HCT116 (cell line): ENCODE measurements around the gene SLCO2A1.

Experiments
- CEBPB ChIP-seq: IDR thresholded peaks from 2 replicates; pipeline ENCODE4 v1.6.1; 2012; ENCODE audit warnings: low read depth
- CTCF ChIP-seq, 3 experiments: fragments of 200-600 bp in 1 of 3; sonication (generic) in 1 of 3; IDR thresholded peaks in 2 of 3; conservative IDR thresholded peaks in 1 of 3; 2 replicates each; pipeline ENCODE4 v1.5.1; 2012 to 2017; ENCODE audit warnings: low read depth in 2 of 3, low read length in 2 of 3, antibody characterized with exemption in 1 of 3, borderline replicate concordance in 1 of 3, control low read depth in 1 of 3, mild to moderate bottlenecking in 1 of 3, mixed read lengths in 1 of 3, mixed run types in 1 of 3, moderate library complexity in 1 of 3; ENCODE audit not compliant: insufficient read depth in 1 of 3
- EGR1 ChIP-seq: IDR thresholded peaks from 2 replicates; pipeline ENCODE4 v1.6.1; 2012; ENCODE audit warnings: low read depth
- EZH2 ChIP-seq: fragments of 200-600 bp; sonication (generic); IDR thresholded peaks from 2 replicates; pipeline ENCODE4 v1.6.1; 2017; ENCODE audit warnings: antibody characterized with exemption, mixed run types
- EZH2phosphoT487 ChIP-seq: fragments of 200-600 bp; IDR thresholded peaks from 2 replicates; pipeline ENCODE4 v1.6.1; 2018; ENCODE audit warnings: antibody characterized with exemption, borderline replicate concordance
- JUND ChIP-seq: IDR thresholded peaks from 2 replicates; pipeline ENCODE4 v1.6.1; 2012
- MAX ChIP-seq: IDR thresholded peaks from 2 replicates; pipeline ENCODE4 v1.6.1; 2012
- POLR2A ChIP-seq: IDR thresholded peaks from 2 replicates; pipeline ENCODE4 v1.7.0; 2011; ENCODE audit warnings: borderline replicate concordance; ENCODE audit not compliant: insufficient read depth, insufficient read length; ENCODE audit errors: extremely low read depth
- POLR2AphosphoS5 ChIP-seq: IDR thresholded peaks from 2 replicates; pipeline ENCODE4 v1.6.1; 2011; ENCODE audit warnings: mild to moderate bottlenecking, low read depth, low read length, moderate library complexity
- SIN3A ChIP-seq: IDR thresholded peaks from 2 replicates; pipeline ENCODE4 v1.6.1; 2012; ENCODE audit warnings: low read depth
- SP1 ChIP-seq: IDR thresholded peaks from 2 replicates; pipeline ENCODE4 v1.6.1; 2012; ENCODE audit warnings: low read depth

- TF ChIP-seq POLR2A = no peak
- TF ChIP-seq CTCF (IDR thresholded peaks at IDR 0.05 in 2 of 3, conservative IDR thresholded peaks at IDR 0.05 in 1 of 3; ENCODE audit: borderline replicate concordance in 1 of 3, insufficient read depth in 1 of 3, low read depth in 2 of 3, low read length in 2 of 3) = no peak
- TF ChIP-seq JUND = no peak
- TF ChIP-seq SIN3A = no peak
- no peak for TF ChIP-seq EGR1
- no peak for TF ChIP-seq EZH2phosphoT487
- no peak for TF ChIP-seq SP1
- TF ChIP-seq EZH2 = no peak
- TF ChIP-seq POLR2AphosphoS5 = no peak
- TF ChIP-seq MAX = no peak
- no peak for TF ChIP-seq CEBPB
Observed at GRCh38 chr3:133953297-133953696, 76.4 kb downstream of the SLCO2A1 start.
